Measurements from ENCODE around the gene HOXA13. TPM values are rescaled to one million over a fixed set of nuclear protein-coding genes. Genes with fewer than 3 reads are reported as not detected.

HOXA13 gene
- total RNA-seq, 1 experiment from 2014 or later, result 0.68 TPM

GRCh38 chr7:27229448-27229847, 29.6 kb upstream of the HOXA13 start:
- Mint-ChIP-seq H3K4me1 (ENCODE audit: low read depth, unreplicated experiment) (no peaks in the 10 kb centered on the region), H3K27ac (ENCODE audit: unreplicated experiment) (no peak overlapping the region), H3K36me3 (ENCODE audit: insufficient read depth, unreplicated experiment) (no peaks in the 10 kb centered on the region), H3K27me3 (ENCODE audit: insufficient read depth, unreplicated experiment) (no peaks in the 10 kb centered on the region), H3K4me3 (ENCODE audit: unreplicated experiment) (no peak overlapping the region), H3K9me3 (ENCODE audit: unreplicated experiment) (no peaks in the 10 kb centered on the region)
- ChIA-PET POLR2A (interaction anchor here (0.6 kb wide), 1 partner anchor 511 kb away, joined by 3 read pairs; no protein-coding TSS in a partner anchor), CTCF (no interaction called here)
- Histone ChIP-seq H3K4me3 (ENCODE audit: low read depth, low read length) (no peak overlapping the region), H3K4me1 (no peaks in the 10 kb centered on the region), H3K36me3 (ENCODE audit: control insufficient read depth, insufficient read depth, low read length) (no peaks in the 10 kb centered on the region), H3K27me3 (replicated peaks; ENCODE audit: control insufficient read depth, insufficient read depth, low read length) (no peaks in the 10 kb centered on the region), H3K9me3 (no peaks in the 10 kb centered on the region)
- BruUV-seq (replicated peaks), result no TSS peak
- intact Hi-C loops (cut with micrococcal nuclease; ENCODE audit: unreplicated experiment), result no loop called here
- TF ChIP-seq, protein P1, sequence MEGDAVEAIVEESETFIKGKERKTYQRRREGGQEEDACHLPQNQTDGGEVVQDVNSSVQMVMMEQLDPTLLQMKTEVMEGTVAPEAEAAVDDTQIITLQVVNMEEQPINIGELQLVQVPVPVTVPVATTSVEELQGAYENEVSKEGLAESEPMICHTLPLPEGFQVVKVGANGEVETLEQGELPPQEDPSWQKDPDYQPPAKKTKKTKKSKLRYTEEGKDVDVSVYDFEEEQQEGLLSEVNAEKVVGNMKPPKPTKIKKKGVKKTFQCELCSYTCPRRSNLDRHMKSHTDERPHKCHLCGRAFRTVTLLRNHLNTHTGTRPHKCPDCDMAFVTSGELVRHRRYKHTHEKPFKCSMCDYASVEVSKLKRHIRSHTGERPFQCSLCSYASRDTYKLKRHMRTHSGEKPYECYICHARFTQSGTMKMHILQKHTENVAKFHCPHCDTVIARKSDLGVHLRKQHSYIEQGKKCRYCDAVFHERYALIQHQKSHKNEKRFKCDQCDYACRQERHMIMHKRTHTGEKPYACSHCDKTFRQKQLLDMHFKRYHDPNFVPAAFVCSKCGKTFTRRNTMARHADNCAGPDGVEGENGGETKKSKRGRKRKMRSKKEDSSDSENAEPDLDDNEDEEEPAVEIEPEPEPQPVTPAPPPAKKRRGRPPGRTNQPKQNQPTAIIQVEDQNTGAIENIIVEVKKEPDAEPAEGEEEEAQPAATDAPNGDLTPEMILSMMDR (IDR thresholded peaks at IDR 0.05; ENCODE audit: insufficient read depth in 1 of 2, low read depth in 1 of 2, low read length in 1 of 2, severe bottlenecking in 1 of 2, unreplicated experiment in 1 of 2), result no peak
- DNase-seq, result no peak

DNA sequence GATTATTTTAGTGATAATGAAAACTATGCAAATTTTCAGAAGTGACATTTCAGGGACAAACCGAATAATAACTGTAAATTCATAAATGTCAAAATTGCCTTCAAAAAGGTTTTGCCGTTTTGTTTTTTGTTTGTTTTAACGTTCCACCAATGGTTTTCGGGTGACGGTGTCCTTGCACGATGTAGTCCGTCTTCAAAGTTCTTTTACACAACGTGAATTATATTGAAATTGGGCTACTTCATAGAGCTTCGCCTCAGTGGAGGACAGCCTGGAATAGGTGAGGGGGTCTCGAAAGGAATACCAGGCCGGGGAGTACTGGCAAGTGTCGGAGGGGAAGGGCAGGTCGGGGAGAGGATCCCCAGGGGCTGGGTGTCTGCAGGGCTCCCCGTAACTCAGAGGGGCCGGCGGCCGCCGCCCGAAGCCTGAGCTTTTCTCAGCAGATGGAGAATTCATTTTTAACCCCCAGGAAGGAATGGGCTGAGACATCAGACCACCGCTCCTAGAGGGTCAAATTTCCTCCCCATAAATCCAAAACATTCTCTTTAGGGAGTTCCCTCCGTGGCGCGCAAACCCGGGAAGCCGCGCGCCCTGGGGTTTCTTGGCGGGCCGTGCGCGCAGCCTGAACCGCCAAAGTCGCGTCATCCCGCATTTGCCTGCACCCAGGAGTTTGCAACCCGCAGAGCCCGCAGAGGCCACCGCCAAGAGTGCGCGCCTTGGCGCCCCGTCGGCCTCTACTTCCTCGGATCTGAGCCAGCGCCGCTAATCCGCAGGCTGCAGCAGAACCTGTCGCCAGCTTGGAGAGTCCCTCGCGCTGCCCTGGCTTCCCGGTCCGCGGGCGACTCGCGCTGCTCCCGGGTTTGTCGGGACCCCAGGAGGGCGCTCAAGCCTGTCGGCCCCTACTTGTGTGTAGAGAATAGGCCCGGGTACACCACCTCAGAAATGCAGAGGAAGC, 25.4 kb upstream of the HOXA13 start:
- no peaks in the 10 kb centered on the region for H3K4me1 Mint-ChIP-seq (ENCODE audit: low read depth, unreplicated experiment)
- no peaks in the 10 kb centered on the region for H3K36me3 ChIP-seq (ENCODE audit: control insufficient read depth, insufficient read depth, low read length)
- H3K27ac Mint-ChIP-seq (ENCODE audit: unreplicated experiment), result no peak overlapping the region
- H3K27me3 Mint-ChIP-seq (ENCODE audit: insufficient read depth, unreplicated experiment), result peaks cover 4% of the 10 kb centered on the region
- H3K4me3 ChIP-seq (ENCODE audit: low read depth, low read length), result no peak overlapping the region
- intact Hi-C loops (cut with micrococcal nuclease; ENCODE audit: unreplicated experiment), result no loop called here
- DNase-seq, result no peak
- no peaks in the 10 kb centered on the region for H3K4me1 ChIP-seq
- no peaks in the 10 kb centered on the region for H3K9me3 Mint-ChIP-seq (ENCODE audit: unreplicated experiment)
- H3K4me3 Mint-ChIP-seq (ENCODE audit: unreplicated experiment), result no peak overlapping the region
- ChIA-PET POLR2A (no interaction called here), CTCF (no interaction called here)
- BruUV-seq (replicated peaks), result no TSS peak
- no peaks in the 10 kb centered on the region for H3K27me3 ChIP-seq (replicated peaks; ENCODE audit: control insufficient read depth, insufficient read depth, low read length)
- no peaks in the 10 kb centered on the region for H3K36me3 Mint-ChIP-seq (ENCODE audit: insufficient read depth, unreplicated experiment)
- TF ChIP-seq, protein P1 (IDR thresholded peaks at IDR 0.05; ENCODE audit: insufficient read depth in 1 of 2, low read depth in 1 of 2, low read length in 1 of 2, severe bottlenecking in 1 of 2, unreplicated experiment in 1 of 2), result no peak
- H3K9me3 ChIP-seq, result no peaks in the 10 kb centered on the region

DNA sequence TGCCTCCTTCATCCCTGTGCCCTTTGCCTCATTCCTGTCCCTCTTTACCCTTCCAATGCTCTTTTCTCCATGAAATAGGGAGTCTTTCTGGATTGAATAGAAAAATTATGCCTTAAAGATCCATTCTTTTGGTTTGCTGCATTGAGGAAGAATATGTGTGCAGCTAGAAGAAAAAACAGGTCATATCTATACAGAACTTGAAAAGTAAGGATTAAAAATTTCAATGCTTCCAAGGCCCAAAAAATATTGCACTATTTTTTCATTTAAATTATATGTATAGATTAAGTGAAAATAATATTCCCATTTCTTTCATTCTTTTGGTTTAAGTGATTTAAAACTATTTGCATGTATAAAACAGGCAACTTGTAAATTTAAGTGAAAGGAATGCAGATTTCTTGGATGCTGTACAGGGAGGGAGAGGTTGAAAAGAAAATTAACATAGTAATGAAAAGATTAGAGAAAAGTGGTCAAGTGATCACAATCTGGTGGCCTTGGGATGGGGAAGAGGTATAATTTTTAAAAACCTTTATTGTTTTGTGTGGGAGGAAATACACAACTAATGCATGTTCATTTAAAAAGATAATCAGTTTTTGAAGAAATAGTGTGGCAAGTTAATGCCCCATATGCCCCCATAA, 24.2 kb upstream of the HOXA13 start:
- Mint-ChIP-seq H3K27me3 (ENCODE audit: insufficient read depth, unreplicated experiment) (peaks cover 4% of the 10 kb centered on the region), H3K36me3 (ENCODE audit: insufficient read depth, unreplicated experiment) (no peaks in the 10 kb centered on the region)

More for the DNA sequence above, 24.2 kb upstream of the HOXA13 start:
- H3K27me3 ChIP-seq (replicated peaks; ENCODE audit: control insufficient read depth, insufficient read depth, low read length), result no peaks in the 10 kb centered on the region
- ChIA-PET POLR2A (no interaction called here), CTCF (no interaction called here)
- Mint-ChIP-seq H3K4me1 (ENCODE audit: low read depth, unreplicated experiment) (no peaks in the 10 kb centered on the region), H3K9me3 (ENCODE audit: unreplicated experiment) (no peaks in the 10 kb centered on the region), H3K4me3 (ENCODE audit: unreplicated experiment) (no peak overlapping the region), H3K27ac (ENCODE audit: unreplicated experiment) (no peak overlapping the region)
- H3K4me3 ChIP-seq (ENCODE audit: low read depth, low read length), result no peak overlapping the region
- intact Hi-C loops (cut with micrococcal nuclease; ENCODE audit: unreplicated experiment), result no loop called here
- no peaks in the 10 kb centered on the region for H3K4me1 ChIP-seq
- TF ChIP-seq, protein P1 (IDR thresholded peaks at IDR 0.05; ENCODE audit: insufficient read depth in 1 of 2, low read depth in 1 of 2, low read length in 1 of 2, severe bottlenecking in 1 of 2, unreplicated experiment in 1 of 2), result no peak
- H3K36me3 ChIP-seq (ENCODE audit: control insufficient read depth, insufficient read depth, low read length), result no peaks in the 10 kb centered on the region
- DNase-seq, result no peak
- no TSS peak for BruUV-seq (replicated peaks)
- H3K9me3 ChIP-seq, result no peaks in the 10 kb centered on the region

Measured in Caco-2 (cell line).